Activated CD4-positive, alpha-beta T cell treated with anti-CD3 and anti-CD28 coated beads, Interleukin-2, Interleukin-4, amounts not matched to agents 100 ng/mL and 50 ng/mL, durations not matched to agents 16 hours and 8 hours (primary cell): ENCODE results near the gene BARD1.
"Not testable (repeated sequence)": the region's sequence is repeated elsewhere in the genome, so short reads cannot be mapped to it uniquely, and the experiment has no call there.

Experiments
- DNase-seq: peaks from one replicate; pipeline ENCODE4 v3.0.0-alpha.2; 2020; ENCODE audit warnings: low spot score

Gene BARD1

GRCh38 chr2:214765180-214765579, 44.3 kb downstream of the BARD1 start:
- DNase-seq = no peak

GRCh38 chr2:214753455-214753854, 56.0 kb downstream of the BARD1 start:
- DNase-seq = no peak

- peak; percentile 24 for DNase-seq
Measured at GRCh38 chr2:214750529-214750928, 59.0 kb downstream of the BARD1 start.

GRCh38 chr2:214747992-214748391, 61.5 kb downstream of the BARD1 start:
- DNase-seq = no peak

- DNase-seq = no peak
Measured at GRCh38 chr2:214742119-214742518, 67.4 kb downstream of the BARD1 start.

GRCh38 chr2:214740867-214741395, 68.6 kb downstream of the BARD1 start:
- no peak for DNase-seq

- DNase-seq = peak; percentile 79
Measured at GRCh38 chr2:214737188-214737587, 72.3 kb downstream of the BARD1 start.

- peak; percentile 16 for DNase-seq
Measured at GRCh38 chr2:214730800-214731407, 78.6 kb downstream of the BARD1 start.

GRCh38 chr2:214730248-214730647, 79.2 kb downstream of the BARD1 start:
- DNase-seq = no peak

- DNase-seq = no peak
Measured at GRCh38 chr2:214724741-214725140, 84.7 kb downstream of the BARD1 start.

- not testable (repeated sequence) for DNase-seq
Measured at GRCh38 chr2:214717837-214718236, 91.6 kb downstream of the BARD1 start.

GRCh38 chr2:214716811-214717560, 92.5 kb downstream of the BARD1 start:
- DNase-seq = no peak

- no peak for DNase-seq
Measured at GRCh38 chr2:214715025-214715424, 94.5 kb downstream of the BARD1 start.

- DNase-seq = no peak
Measured at GRCh38 chr2:214713080-214713830, 96.2 kb downstream of the BARD1 start.

GRCh38 chr2:214710729-214711128, 98.8 kb downstream of the BARD1 start:
- no peak for DNase-seq

- no peak for DNase-seq
Measured at GRCh38 chr2:214706986-214707385, 102.5 kb downstream of the BARD1 start.

GRCh38 chr2:214699236-214699635, 110.2 kb downstream of the BARD1 start:
- no peak for DNase-seq

- no peak for DNase-seq
Measured at GRCh38 chr2:214696681-214697080, 112.8 kb downstream of the BARD1 start.

GRCh38 chr2:214695789-214696188, 113.7 kb downstream of the BARD1 start:
- no peak for DNase-seq

GRCh38 chr2:214683557-214683956, 125.9 kb downstream of the BARD1 start:
- DNase-seq = not testable (repeated sequence)

GRCh38 chr2:214679736-214680135, 129.7 kb downstream of the BARD1 start:
- DNase-seq = no peak

- no peak for DNase-seq
Measured at GRCh38 chr2:214676421-214677089, 132.9 kb downstream of the BARD1 start.
